Peyer's patch (tissue), 4 donors: Measurements from ENCODE around the gene ST7.

Experiments used
- CTCF ChIP-seq, 6 experiments: fragments of 450-650 bp in 4 of 6; fragments of 200-600 bp in 2 of 6; sonication (generic) in 1 of 6; IDR thresholded peaks; one replicate each; pipeline ENCODE4 v1.5.1; 2017 to 2019; ENCODE audit warnings: antibody characterized with exemption in 6 of 6, mild to moderate bottlenecking in 3 of 6, moderate library complexity in 1 of 6
- POLR2A ChIP-seq, 2 donors: fragments of 450-650 bp; IDR thresholded peaks; one replicate each; pipeline ENCODE4 v1.5.1; 2017; ENCODE audit warnings: antibody characterized with exemption in 2 of 2, mild to moderate bottlenecking in 2 of 2, moderate library complexity in 2 of 2

DNA sequence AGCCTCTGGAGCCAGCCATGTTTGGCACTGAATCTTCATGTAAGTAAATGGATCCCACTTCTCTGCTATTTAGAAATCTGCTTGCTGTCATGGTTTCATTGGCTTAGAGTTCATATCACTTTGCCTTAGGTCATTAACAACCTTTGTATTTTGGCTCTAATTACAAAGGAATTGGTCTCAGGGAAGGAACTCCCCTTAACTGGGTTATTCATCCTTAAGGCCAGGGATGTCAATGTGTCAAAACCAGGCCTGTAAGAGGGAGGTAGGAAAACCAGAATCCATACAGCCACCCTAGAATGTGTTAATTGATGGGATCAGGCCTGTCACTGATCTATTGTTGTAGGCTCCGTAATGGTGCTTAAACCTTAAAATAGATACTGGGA is 67.3 kb downstream of the ST7 start:
- TF ChIP-seq POLR2A (IDR thresholded peaks at IDR 0.05) (no peak), CTCF (IDR thresholded peaks at IDR 0.05) (no peak)
